ENCODE results near the gene CES4A. TPM values are rescaled to one million over a fixed set of nuclear protein-coding genes. Genes with fewer than 3 reads are reported as not detected.

Gene CES4A
- total RNA-seq, 4 donors from 2014 or later: 18.6 to 24.7 (median 21.2) TPM

GRCh38 chr16:67055712-67056487 is 67.5 kb downstream of the CES4A start:
- no peaks in the 10 kb centered on the region for H3K27me3 ChIP-seq
- WGBS, 2 donors: 66 to 67% methylated on average over 4 of the region's 4 CpGs
- H3K27ac ChIP-seq: peak overlapping the region in 1 of 4 donors; percentile 72
- H3K36me3 ChIP-seq: peaks cover 0 to 10% (median 0%) of the 10 kb centered on the region in 3 donors
- H3K4me1 ChIP-seq: peaks cover 0 to 11% (median 5%) of the 10 kb centered on the region in 4 donors
- TF ChIP-seq CTCF (IDR thresholded peaks at IDR 0.05) (no peak), EP300 (IDR thresholded peaks at IDR 0.05) (no peak), POLR2A (IDR thresholded peaks at IDR 0.05) (no peak)
- no peak overlapping the region for H3K4me3 ChIP-seq
- no peak for DNase-seq (ENCODE audit: low spot score in 2 of 2)
- H3K9me3 ChIP-seq: no peaks in the 10 kb centered on the region

Small RNA genes lying within 50 kb of the gene (small RNA-seq; reads per million reads assigned to genes)
- gene RN7SL543P: not detected

Other genes starting within 250 kb of the CES4A start
- 100 to 1,000 TPM; 248 to 363 (median 266) TPM for gene DYNC1LI2, start 237.0 kb upstream of the CES4A start, total RNA-seq
- not detected for gene TERB1, start 187.0 kb upstream of the CES4A start, total RNA-seq
- 10 to 100 TPM; 29.4 to 45.7 (median 34.6) TPM for gene NAE1, start 157.6 kb upstream of the CES4A start, total RNA-seq
- gene CA7, start 144.2 kb upstream of the CES4A start, total RNA-seq: not detected
- 10 to 100 TPM; 12.3 to 29.9 (median 15.5) TPM for gene PDP2, start 108.1 kb upstream of the CES4A start, total RNA-seq
- gene CDH16, start 69.7 kb upstream of the CES4A start, total RNA-seq: 1 to 10 TPM in 2 of 4 donors, under 1 TPM in 2; 0.30 to 2.5 (median 1.4) TPM
- 100 to 1,000 TPM in 3 of 4 donors, 10 to 100 TPM in 1; 23.7 to 132 (median 109) TPM for gene RRAD, start 63.1 kb upstream of the CES4A start, total RNA-seq
- gene CIAO2B, start 54.2 kb upstream of the CES4A start, total RNA-seq: 100 to 1,000 TPM in 2 of 4 donors, 10 to 100 TPM in 2; 57.1 to 111 (median 89.9) TPM
- 10 to 100 TPM; 29.2 to 45.0 (median 34.4) TPM for gene CES2, start 53.1 kb upstream of the CES4A start, total RNA-seq
- 1 to 10 TPM in 2 of 4 donors, under 1 TPM in 2; 0.21 to 9.2 (median 0.81) TPM for gene CES3, start 27.3 kb upstream of the CES4A start, total RNA-seq
- gene CBFB, start 40.6 kb downstream of the CES4A start, total RNA-seq: 10 to 100 TPM; 46.7 to 70.5 (median 59.9) TPM
- 10 to 100 TPM; 22.2 to 34.5 (median 28.1) TPM for gene PHAF1, start 121.4 kb downstream of the CES4A start, total RNA-seq
- 10 to 100 TPM in 3 of 4 donors, 1 to 10 TPM in 1; 9.3 to 23.1 (median 18.4) TPM for gene B3GNT9, start 162.4 kb downstream of the CES4A start, total RNA-seq
- gene TRADD, start 171.3 kb downstream of the CES4A start, total RNA-seq: 10 to 100 TPM; 26.0 to 46.5 (median 36.2) TPM
- 10 to 100 TPM; 17.7 to 58.5 (median 40.0) TPM for gene FBXL8, start 171.4 kb downstream of the CES4A start, total RNA-seq
- 100 to 1,000 TPM; 103 to 167 (median 153) TPM for gene HSF4, start 176.2 kb downstream of the CES4A start, total RNA-seq
- gene NOL3, start 181.9 kb downstream of the CES4A start, total RNA-seq: 10 to 100 TPM; 55.5 to 95.4 (median 76.6) TPM
- gene MATCAP1, start 195.4 kb downstream of the CES4A start, total RNA-seq: 10 to 100 TPM; 13.6 to 42.9 (median 18.9) TPM
- 1 to 10 TPM in 3 of 4 donors, under 1 TPM in 1; 0.66 to 3.9 (median 2.6) TPM for gene EXOC3L1, start 201.5 kb downstream of the CES4A start, total RNA-seq
- gene E2F4, start 203.6 kb downstream of the CES4A start, total RNA-seq: 100 to 1,000 TPM in 2 of 4 donors, 10 to 100 TPM in 2; 60.1 to 119 (median 99.8) TPM
- 10 to 100 TPM in 1 of 4 donors, 1 to 10 TPM in 3; 2.4 to 14.4 (median 4.4) TPM for gene ELMO3, start 210.5 kb downstream of the CES4A start, total RNA-seq
- 10 to 100 TPM; 28.0 to 47.6 (median 41.2) TPM for gene TMEM208, start 238.5 kb downstream of the CES4A start, total RNA-seq

Measured in tibial nerve (tissue), 4 donors.